NCI-H2227 (cell line): ENCODE data around the gene MRPL55.

Experiments used
- DNase-seq: peaks from one replicate; lab custom pipeline; 2025; ENCODE audit not compliant: unreplicated experiment; lab: John Stamatoyannopoulos, UW

Gene MRPL55

DNA sequence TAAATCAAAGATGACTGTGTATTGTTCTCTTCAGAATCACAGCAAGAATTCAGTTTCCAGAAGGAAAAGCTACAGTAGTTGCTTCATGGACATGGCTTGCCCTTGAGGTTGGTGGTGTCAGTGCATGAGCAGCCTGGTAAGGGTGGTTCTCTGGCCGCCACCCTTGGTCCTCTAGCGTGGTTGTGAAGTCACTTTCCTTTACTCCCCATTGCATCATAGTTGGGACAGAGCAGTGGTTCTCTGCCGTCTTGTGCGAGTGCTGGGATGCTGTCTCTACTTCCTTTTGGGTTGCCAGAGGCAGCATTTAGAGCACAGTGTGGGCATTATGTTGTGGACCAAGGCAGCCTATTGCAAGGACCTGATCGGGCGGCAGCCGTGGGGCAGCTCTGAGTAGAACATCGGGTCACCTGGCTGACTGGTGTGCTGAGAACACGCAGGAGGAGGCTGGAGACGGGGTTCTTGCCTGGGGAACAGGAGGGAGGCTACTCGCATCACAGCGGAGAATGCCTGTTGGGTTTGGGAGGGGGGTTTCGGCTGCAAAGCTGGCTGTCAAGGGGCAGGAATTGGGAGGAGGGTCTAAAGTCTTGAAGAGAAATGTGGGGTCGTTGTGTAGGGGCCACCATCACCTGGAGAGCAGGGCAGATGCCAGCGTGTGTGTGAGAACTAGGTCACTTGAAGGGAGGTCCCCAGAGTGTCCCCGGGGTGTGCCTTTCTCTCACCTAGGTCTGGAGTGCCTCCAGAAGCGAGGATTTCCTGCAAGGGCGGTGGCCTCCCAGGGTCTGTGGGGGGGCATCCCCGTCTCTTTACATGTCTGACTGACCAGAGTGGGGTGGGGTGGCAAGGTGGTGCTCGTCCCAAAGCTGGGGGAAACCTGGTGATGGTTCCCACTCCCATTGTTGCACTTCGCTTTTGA is 20.3 kb downstream of the MRPL55 start:
- no peak for DNase-seq

DNA sequence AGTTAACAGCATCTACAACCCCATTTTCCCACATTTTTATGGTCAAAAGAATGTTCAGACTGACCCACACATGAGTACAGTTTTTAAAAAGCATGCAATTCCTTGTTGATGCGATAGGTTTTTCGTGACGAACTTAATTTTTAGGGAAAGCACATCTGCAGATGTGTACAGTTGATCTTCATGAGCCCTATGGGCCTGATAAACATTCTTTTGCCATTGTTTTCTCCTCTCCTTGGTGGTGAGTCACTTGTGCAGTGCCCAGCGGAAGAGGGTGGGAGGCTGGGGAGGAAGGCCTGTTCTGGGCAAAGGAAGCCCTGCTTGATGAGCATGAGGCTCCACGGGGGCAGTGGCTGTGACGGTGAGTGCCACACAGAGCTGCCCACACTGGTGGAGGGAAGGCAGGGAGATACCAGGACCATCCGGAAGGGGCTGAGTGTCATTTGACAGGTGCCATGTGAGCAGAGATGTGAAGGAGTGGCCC is 21.3 kb downstream of the MRPL55 start:
- no peak for DNase-seq

GRCh38 chr1:228085287-228085951 is 23.7 kb downstream of the MRPL55 start:
- no peak for DNase-seq

GRCh38 chr1:228084797-228085196 is 24.3 kb downstream of the MRPL55 start:
- DNase-seq = peak; percentile 64

DNA sequence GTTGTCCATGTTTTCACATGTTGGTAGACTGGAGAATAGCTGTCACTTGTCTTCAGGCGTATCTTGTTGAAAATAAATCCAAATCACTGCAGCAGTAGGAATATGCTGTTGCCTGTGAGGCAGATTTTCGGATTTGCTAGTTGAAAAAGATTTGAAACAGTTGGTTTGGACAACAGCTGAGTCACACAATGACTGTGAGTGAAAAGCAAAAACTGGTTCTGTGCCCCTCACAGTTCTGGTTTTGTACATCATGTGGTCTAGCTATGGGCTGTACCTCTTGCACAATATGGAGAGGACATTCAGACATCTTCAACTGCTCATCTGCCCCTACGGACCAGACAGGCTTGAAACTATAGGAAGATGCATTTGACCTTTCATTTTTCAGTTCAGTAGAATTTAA is 24.8 kb downstream of the MRPL55 start:
- DNase-seq = no peak

GRCh38 chr1:228083871-228084278 is 25.2 kb downstream of the MRPL55 start:
- peak; percentile 47 for DNase-seq

GRCh38 chr1:228082918-228083870 is 25.9 kb downstream of the MRPL55 start:
- peak; percentile 54 for DNase-seq

DNA sequence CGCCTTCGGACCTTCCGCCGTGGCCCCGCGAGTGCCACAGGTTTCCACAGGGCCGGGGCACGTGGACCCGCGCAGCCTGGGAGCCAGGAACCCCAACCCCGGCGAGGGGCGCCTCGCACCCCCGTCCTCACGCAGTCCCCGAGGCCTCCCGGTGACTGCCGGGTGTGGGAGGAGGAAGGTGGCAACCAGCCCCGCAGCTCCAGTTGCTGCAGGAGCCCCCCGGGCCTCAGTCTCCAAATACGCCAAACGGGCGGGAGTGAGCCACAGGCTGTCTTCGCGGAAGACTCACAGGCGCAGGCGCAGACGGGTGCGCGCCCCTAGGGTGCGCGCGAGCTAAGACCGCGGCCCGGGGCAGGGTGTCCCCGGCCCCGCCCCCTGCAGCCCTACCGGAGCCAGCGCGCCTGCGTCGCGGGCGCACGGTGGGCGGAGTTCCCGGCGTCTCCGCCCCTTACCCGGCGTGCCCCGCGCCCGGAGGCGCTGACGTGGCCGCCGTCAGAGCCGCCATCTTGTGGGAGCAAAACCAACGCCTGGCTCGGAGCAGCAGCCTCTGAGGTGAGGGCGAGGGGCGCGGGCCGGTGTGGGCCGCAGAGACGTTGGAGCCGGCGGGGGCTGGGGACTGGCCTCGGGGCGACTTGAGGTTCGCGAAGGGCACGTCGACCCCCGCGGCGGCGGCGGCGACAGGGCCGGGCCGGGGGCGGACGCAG is 26.7 kb downstream of the MRPL55 start, which contains the start of gene ARF1:
Gene ARF1, plus strand, starts transcription at position 495 of the 704 bp plus-strand sequence. CDS start 14,407 bp downstream, outside the sequence.
- DNase-seq = peak; percentile 98

DNA sequence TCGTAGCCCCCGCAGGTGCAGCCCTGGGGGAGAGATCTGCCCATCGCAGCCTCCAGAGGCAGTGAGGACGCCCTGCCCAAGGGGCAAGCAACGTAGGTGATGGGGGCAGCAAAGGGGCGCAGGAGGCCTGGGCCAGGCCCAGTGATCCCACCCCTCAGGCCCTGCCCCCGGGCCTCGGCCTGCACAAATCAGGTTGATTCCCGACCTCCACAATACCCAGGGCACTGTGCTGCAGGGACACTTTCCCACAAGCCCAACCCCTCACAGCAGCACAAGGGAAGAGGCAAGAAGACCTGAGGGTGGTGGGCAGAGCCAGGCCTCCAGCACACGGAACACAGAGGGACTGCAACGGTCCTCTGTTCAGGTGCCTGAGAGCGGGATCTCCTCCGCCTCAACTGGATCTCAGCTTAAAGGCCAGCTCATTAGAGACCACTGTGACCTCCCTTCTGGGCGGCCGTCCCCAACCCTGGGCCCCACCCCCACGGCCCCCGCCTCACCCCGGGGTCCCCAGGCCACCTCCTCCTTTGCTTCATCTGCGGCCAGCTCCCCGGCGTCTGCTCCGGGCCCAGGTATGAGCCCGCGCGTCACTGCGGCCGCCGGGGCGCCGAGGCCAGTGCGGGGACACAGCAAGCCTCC is 27.4 kb downstream of the MRPL55 start:
- DNase-seq = peak; percentile 32

GRCh38 chr1:228081144-228081543 is 28.0 kb downstream of the MRPL55 start:
- no peak for DNase-seq

GRCh38 chr1:228079601-228080263 is 29.4 kb downstream of the MRPL55 start:
- no peak for DNase-seq

GRCh38 chr1:228079013-228079412 is 30.1 kb downstream of the MRPL55 start:
- no peak for DNase-seq

GRCh38 chr1:228077565-228078330 is 31.4 kb downstream of the MRPL55 start:
- no peak for DNase-seq

GRCh38 chr1:228076796-228077430 is 32.2 kb downstream of the MRPL55 start:
- DNase-seq = no peak

GRCh38 chr1:228075801-228076271 is 33.3 kb downstream of the MRPL55 start:
- DNase-seq = no peak

- DNase-seq = no peak
Observed at GRCh38 chr1:228074954-228075730, 34.0 kb downstream of the MRPL55 start.
